ENCODE measurements around the gene PUS1.

DNA sequence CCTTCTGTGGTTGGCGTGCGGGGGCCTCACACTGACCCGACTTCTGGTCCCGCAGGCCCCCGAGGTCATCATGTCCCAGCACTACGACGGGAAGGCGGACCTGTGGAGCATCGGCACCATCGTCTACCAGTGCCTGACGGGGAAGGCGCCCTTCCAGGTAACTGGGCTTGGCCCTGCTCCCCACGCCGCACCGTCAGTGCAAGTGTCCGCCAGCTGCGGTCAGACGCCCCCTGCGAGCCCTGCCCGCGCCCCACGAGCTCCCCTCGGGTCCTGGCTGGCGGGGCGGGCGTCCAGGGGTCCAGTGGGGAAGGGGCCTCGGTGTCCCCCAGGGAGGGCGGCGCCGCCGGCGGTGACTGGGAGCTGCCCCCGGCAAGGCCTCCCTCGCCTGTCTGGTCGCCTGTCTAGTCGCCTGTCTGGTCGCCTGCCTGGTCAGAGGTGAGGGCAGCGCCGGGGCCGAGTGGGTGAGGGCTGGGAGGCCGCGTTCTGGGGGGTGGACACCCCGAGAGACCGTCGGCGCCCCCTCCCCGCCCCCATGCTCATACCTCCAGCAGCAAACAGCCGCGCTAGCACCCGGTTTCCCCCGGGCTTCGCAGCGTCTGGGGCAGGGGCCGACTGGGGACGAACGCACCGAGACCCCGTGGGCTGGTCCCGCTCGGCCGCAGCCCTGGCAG is 19.9 kb upstream of the PUS1 start:
- TF ChIP-seq, protein P1, sequence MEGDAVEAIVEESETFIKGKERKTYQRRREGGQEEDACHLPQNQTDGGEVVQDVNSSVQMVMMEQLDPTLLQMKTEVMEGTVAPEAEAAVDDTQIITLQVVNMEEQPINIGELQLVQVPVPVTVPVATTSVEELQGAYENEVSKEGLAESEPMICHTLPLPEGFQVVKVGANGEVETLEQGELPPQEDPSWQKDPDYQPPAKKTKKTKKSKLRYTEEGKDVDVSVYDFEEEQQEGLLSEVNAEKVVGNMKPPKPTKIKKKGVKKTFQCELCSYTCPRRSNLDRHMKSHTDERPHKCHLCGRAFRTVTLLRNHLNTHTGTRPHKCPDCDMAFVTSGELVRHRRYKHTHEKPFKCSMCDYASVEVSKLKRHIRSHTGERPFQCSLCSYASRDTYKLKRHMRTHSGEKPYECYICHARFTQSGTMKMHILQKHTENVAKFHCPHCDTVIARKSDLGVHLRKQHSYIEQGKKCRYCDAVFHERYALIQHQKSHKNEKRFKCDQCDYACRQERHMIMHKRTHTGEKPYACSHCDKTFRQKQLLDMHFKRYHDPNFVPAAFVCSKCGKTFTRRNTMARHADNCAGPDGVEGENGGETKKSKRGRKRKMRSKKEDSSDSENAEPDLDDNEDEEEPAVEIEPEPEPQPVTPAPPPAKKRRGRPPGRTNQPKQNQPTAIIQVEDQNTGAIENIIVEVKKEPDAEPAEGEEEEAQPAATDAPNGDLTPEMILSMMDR (IDR thresholded peaks at IDR 0.05 in 2 of 3, conservative IDR thresholded peaks at IDR 0.05 in 1 of 3; ENCODE audit: control insufficient read depth in 2 of 3, extremely low read depth in 1 of 3, insufficient read depth in 1 of 3, low read depth in 3 of 3, low read length in 3 of 3) = no peak
- no peak for TF ChIP-seq NRF1 (conservative IDR thresholded peaks at IDR 0.05; ENCODE audit: low read depth, low read length)
- TF ChIP-seq CEBPB (IDR thresholded peaks at IDR 0.05; ENCODE audit: borderline replicate concordance in 1 of 2, low read depth in 2 of 2, low read length in 2 of 2) = no peak
- no peak for TF ChIP-seq ZZZ3 (IDR thresholded peaks at IDR 0.05; ENCODE audit: control insufficient read depth, insufficient read length, low read depth)
- TF ChIP-seq POLR2A (IDR thresholded peaks at IDR 0.05; ENCODE audit: low read depth, low read length) = no peak
- TF ChIP-seq ZNF274 (IDR thresholded peaks at IDR 0.05; ENCODE audit: insufficient read depth, insufficient read length) = no peak
- TF ChIP-seq BRCA1 (IDR thresholded peaks at IDR 0.05; ENCODE audit: low read depth, low read length) = no peak

Data from GM12878 (cell line).